Suprapubic skin (tissue), 3 donors: ENCODE measurements around the gene CCDC136.

ENCODE experiments used
- CTCF ChIP-seq, 2 donors: fragments of 200-600 bp in 1 of 2; fragments of 450-650 bp in 1 of 2; sonication (generic) in 1 of 2; IDR thresholded peaks; one replicate each; pipeline ENCODE4 v1.5.1; 2016 to 2019; ENCODE audit warnings: antibody characterized with exemption in 2 of 2, mild to moderate bottlenecking in 1 of 2, moderate library complexity in 1 of 2
- EP300 ChIP-seq: sonication (generic); formaldehyde crosslinking; IDR thresholded peaks from one replicate; pipeline ENCODE4 v1.6.1; 2017; ENCODE audit warnings: antibody characterized with exemption
- POLR2A ChIP-seq, 2 donors: fragments of 450-650 bp; IDR thresholded peaks; one replicate each; pipeline ENCODE4 v1.6.1; 2017; ENCODE audit warnings: antibody characterized with exemption in 2 of 2, mild to moderate bottlenecking in 2 of 2, moderate library complexity in 2 of 2

DNA sequence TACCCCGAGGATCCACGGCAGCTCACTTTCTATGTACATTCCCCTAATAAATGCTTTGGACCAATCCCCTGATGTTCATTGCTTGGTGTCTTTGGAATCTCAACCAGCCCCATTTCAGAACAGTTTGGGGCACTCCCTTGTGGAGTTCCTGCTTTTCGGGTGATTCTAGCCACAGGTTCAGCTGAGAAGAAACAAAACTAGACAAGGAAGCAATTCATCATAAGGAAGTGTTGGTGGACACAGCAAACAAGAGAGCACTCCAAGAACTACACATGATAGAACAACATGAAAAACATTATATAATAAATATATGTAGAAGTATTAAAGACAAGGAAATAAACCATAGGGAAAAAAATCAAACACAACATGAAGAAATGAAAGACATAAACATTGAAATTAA lies 6.0 kb upstream of the CCDC136 start:
- TF ChIP-seq CTCF (IDR thresholded peaks at IDR 0.05), result no peak
- TF ChIP-seq POLR2A (IDR thresholded peaks at IDR 0.05), result no peak
- no peak for TF ChIP-seq EP300
